ENCODE data around the gene HMGN1.

HMGN1 gene

DNA sequence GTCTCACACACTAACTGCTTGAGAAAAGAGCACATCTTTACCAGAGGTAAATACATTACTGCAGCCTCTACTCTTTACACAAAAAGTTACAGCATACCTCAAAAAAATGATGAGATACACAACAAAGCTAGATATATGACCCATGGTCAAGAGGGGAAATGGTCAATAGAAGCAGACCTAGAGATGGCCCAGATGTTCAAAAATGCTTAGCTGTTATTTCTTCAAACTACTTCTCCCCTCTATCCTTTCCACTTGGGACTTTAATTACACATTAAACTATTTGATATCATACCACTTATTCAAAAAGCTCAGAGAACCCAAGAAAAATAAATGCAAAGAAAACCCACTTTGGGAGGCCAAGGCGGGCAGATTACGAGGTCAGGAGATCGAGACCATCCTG, 48.3 kb downstream of the HMGN1 start:
- no peak for DNase-seq (ENCODE audit: low read depth)
- TF ChIP-seq, protein P1, sequence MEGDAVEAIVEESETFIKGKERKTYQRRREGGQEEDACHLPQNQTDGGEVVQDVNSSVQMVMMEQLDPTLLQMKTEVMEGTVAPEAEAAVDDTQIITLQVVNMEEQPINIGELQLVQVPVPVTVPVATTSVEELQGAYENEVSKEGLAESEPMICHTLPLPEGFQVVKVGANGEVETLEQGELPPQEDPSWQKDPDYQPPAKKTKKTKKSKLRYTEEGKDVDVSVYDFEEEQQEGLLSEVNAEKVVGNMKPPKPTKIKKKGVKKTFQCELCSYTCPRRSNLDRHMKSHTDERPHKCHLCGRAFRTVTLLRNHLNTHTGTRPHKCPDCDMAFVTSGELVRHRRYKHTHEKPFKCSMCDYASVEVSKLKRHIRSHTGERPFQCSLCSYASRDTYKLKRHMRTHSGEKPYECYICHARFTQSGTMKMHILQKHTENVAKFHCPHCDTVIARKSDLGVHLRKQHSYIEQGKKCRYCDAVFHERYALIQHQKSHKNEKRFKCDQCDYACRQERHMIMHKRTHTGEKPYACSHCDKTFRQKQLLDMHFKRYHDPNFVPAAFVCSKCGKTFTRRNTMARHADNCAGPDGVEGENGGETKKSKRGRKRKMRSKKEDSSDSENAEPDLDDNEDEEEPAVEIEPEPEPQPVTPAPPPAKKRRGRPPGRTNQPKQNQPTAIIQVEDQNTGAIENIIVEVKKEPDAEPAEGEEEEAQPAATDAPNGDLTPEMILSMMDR (conservative IDR thresholded peaks at IDR 0.05; ENCODE audit: low read length) = no peak
- H3K4me3 ChIP-seq (ENCODE audit: low read length) = no peak overlapping the region

DNA sequence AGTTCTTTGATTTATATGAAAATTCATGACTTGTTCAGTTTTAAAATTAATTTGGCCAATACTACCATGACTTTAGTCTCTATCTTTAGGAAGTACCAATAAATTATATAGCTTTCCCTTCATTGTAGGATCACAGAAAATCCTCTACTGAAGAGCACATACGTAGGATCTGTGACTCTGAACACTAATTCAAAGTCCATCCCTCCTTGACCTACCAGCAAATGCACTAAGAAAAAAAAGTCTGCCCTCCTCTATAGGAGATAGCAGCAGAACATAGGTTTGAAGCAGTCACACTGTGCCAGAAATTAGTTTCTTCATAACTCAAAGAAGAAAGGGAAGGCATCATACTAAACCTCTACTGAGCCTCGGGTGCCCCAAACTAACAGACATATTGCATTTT, 52.0 kb downstream of the HMGN1 start:
- TF ChIP-seq, protein P1 (conservative IDR thresholded peaks at IDR 0.05; ENCODE audit: low read length) = no peak
- H3K4me3 ChIP-seq (ENCODE audit: low read length) = no peak overlapping the region
- no peak for DNase-seq (ENCODE audit: low read depth)

Measured in AG10803 (cell line).